ENCODE results near the gene MAGEA8.
"Not testable (repeated sequence)": the region's sequence is repeated elsewhere in the genome, so short reads cannot be mapped to it uniquely, and the experiment has no call there.

GRCh38 chrX:149924434-149924833, 43.5 kb downstream of the MAGEA8 start:
- TF ChIP-seq POLR2AphosphoS5, POLR2A, CTCF (IDR thresholded peaks at IDR 0.05): not testable (repeated sequence)
